ENCODE measurements around the gene PEMT. TPM values are rescaled to one million over a fixed set of nuclear protein-coding genes. Genes with fewer than 3 reads are reported as not detected.

The PEMT gene
- total and polyA plus RNA-seq, 2 donors from 2014 or later: 36.8 to 52.1 TPM

DNA sequence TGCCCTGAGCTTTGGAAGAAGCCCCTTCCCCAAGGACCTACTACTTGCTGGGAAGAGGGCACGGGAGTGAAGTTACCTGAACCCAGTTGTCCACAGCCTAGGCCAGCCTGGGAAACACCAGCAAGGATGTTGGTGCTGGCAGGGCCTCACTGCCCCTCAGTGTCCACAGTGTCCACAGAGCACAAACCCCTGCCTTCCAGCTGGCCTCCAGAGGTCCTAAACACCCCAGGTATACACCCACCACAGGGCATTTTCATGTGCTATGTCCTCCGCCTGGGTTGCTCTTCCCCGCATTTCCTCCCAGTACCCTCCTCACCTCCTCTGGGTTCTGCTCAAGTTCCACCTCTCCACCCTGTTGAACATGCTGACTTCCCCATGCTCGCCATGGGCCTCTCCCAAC lies 4.2 kb upstream of the PEMT start:
- TF ChIP-seq, protein P1, sequence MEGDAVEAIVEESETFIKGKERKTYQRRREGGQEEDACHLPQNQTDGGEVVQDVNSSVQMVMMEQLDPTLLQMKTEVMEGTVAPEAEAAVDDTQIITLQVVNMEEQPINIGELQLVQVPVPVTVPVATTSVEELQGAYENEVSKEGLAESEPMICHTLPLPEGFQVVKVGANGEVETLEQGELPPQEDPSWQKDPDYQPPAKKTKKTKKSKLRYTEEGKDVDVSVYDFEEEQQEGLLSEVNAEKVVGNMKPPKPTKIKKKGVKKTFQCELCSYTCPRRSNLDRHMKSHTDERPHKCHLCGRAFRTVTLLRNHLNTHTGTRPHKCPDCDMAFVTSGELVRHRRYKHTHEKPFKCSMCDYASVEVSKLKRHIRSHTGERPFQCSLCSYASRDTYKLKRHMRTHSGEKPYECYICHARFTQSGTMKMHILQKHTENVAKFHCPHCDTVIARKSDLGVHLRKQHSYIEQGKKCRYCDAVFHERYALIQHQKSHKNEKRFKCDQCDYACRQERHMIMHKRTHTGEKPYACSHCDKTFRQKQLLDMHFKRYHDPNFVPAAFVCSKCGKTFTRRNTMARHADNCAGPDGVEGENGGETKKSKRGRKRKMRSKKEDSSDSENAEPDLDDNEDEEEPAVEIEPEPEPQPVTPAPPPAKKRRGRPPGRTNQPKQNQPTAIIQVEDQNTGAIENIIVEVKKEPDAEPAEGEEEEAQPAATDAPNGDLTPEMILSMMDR (IDR thresholded peaks at IDR 0.05; ENCODE audit: borderline replicate concordance, extremely low read depth, insufficient read depth): no peak
- Histone ChIP-seq H3K9me3 (ENCODE audit: control insufficient read depth in 2 of 3, insufficient read depth in 1 of 3, low read length in 3 of 3) (no peaks in the 10 kb centered on the region), H3K4me3 (ENCODE audit: low read length in 3 of 3) (no peak overlapping the region), H3K4me1 (ENCODE audit: control insufficient read depth in 2 of 3, insufficient read depth in 2 of 3, low read depth in 1 of 3, low read length in 3 of 3) (peaks cover 0 to 12% (median under 1%) of the 10 kb centered on the region in 3 donors), H3K36me3 (ENCODE audit: control insufficient read depth in 2 of 3, insufficient read depth in 3 of 3, low read length in 3 of 3) (no peaks in the 10 kb centered on the region), H3K27me3 (ENCODE audit: control insufficient read depth, insufficient read depth, low read length) (no peaks in the 10 kb centered on the region), H3K27ac (ENCODE audit: low read depth in 2 of 2, low read length in 2 of 2) (no peak overlapping the region), H3K9ac (ENCODE audit: low read length in 3 of 3) (no peak overlapping the region)
- FAIRE-seq (no peak), DNase-seq (no peak)
- intact Hi-C loops (cut with DNase I): no loop called here

DNA sequence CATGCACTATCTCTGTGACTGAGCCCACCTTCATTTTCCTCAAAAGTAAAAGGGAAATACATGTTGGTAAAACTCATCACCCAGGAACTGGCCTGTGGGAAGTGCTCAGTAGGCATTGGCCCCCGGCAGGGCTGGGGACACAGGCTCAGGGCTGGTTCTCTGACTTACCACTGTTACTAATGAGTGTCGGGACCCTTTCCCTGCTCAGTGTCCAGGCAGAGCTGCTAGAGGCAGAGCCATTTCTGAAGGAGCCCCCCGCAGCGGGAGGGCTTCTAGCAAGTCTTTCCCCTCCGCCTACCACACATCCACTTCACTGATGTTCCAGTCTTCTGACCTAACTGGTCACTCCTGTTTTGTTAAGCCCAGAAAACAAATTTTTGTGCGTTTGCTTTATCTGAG lies 1.7 kb upstream of the PEMT start:
- Histone ChIP-seq H3K4me3 (ENCODE audit: low read length in 3 of 3) (no peak overlapping the region), H3K9me3 (ENCODE audit: control insufficient read depth in 2 of 3, insufficient read depth in 1 of 3, low read length in 3 of 3) (no peaks in the 10 kb centered on the region), H3K27me3 (ENCODE audit: control insufficient read depth, insufficient read depth, low read length) (no peaks in the 10 kb centered on the region), H3K36me3 (ENCODE audit: control insufficient read depth in 2 of 3, insufficient read depth in 3 of 3, low read length in 3 of 3) (no peaks in the 10 kb centered on the region), H3K9ac (ENCODE audit: low read length in 3 of 3) (no peak overlapping the region), H3K27ac (ENCODE audit: low read depth in 2 of 2, low read length in 2 of 2) (no peak overlapping the region), H3K4me1 (ENCODE audit: control insufficient read depth in 2 of 3, insufficient read depth in 2 of 3, low read depth in 1 of 3, low read length in 3 of 3) (peaks cover 0 to 24% (median 5%) of the 10 kb centered on the region in 3 donors)
- FAIRE-seq (no peak), DNase-seq (no peak)
- TF ChIP-seq, protein P1 (IDR thresholded peaks at IDR 0.05; ENCODE audit: borderline replicate concordance, extremely low read depth, insufficient read depth): no peak
- intact Hi-C loops (cut with DNase I): no loop called here

DNA sequence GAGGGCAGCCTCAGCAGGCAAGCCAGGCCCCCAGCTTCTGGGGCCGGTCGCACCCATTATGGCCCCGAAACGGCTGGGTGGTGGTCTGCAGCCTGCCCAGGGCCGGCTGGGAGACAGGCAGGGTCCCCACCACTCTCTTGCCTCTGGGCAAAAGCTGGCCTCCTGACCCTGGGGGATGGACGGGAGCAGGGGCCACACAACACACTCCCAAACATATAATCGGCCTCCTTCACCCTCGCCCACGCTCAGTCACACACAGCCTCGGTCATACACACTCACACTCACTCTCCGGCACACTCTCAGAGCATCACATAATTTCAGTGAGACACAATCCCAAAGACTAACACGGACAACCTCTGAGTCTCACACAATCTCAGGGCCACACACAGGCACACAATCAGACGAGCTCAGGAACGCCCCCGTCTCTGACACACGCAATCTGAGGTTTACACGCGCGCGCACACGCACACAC lies 589 bp downstream of the PEMT start:
- Histone ChIP-seq H3K4me3 (ENCODE audit: low read length in 3 of 3) (peak overlapping the region; percentile 74 to 99 (median 84)), H3K27ac (ENCODE audit: low read depth in 2 of 2, low read length in 2 of 2) (peak overlapping the region; percentile 66 to 85), H3K9me3 (ENCODE audit: control insufficient read depth in 2 of 3, insufficient read depth in 1 of 3, low read length in 3 of 3) (no peaks in the 10 kb centered on the region), H3K36me3 (ENCODE audit: control insufficient read depth in 2 of 3, insufficient read depth in 3 of 3, low read length in 3 of 3) (no peaks in the 10 kb centered on the region), H3K4me1 (ENCODE audit: control insufficient read depth in 2 of 3, insufficient read depth in 2 of 3, low read depth in 1 of 3, low read length in 3 of 3) (peaks cover 0 to 28% (median 13%) of the 10 kb centered on the region in 3 donors), H3K27me3 (ENCODE audit: control insufficient read depth, insufficient read depth, low read length) (no peaks in the 10 kb centered on the region), H3K9ac (ENCODE audit: low read length in 3 of 3) (peak overlapping the region; percentile 5 to 98 (median 63))
- peak in 1 of 5 donors; percentile 72 for DNase-seq
- intact Hi-C loops (cut with DNase I): no loop called here
- TF ChIP-seq, protein P1 (IDR thresholded peaks at IDR 0.05; ENCODE audit: borderline replicate concordance, extremely low read depth, insufficient read depth): no peak
- no peak for FAIRE-seq

Data from kidney (tissue), 14 donors.